WI38 (cell line): ENCODE measurements around the gene AGAP1.

Source experiments
- H3K4me3 ChIP-seq: 2 replicates; pipeline ENCODE4 v1.5.1; 2011; ENCODE audit warnings: low read depth, mild to moderate bottlenecking, control low read depth, low read length
- CTCF ChIP-seq: IDR thresholded peaks from 2 replicates; pipeline ENCODE4 v1.5.1; 2012; ENCODE audit warnings: low read depth, mild to moderate bottlenecking, control low read depth, low read length

Gene AGAP1

GRCh38 chr2:236171181-236171679 lies 677.4 kb downstream of the AGAP1 start:
- H3K4me3 ChIP-seq, result peak overlapping the region; percentile 19
- no peak for TF ChIP-seq CTCF

- no peak for TF ChIP-seq CTCF
- H3K4me3 ChIP-seq, result peak overlapping the region; percentile 19
These were observed 677.9 kb downstream of the AGAP1 start for GRCh38 chr2:236171680-236172254.

GRCh38 chr2:236172255-236173035 lies 678.6 kb downstream of the AGAP1 start:
- TF ChIP-seq CTCF, result no peak
- H3K4me3 ChIP-seq, result peak overlapping the region; percentile 38

- TF ChIP-seq CTCF, result no peak
- peak overlapping the region; percentile 38 for H3K4me3 ChIP-seq
These were observed 679.3 kb downstream of the AGAP1 start for GRCh38 chr2:236173036-236173728.

GRCh38 chr2:236173729-236174607 lies 680.1 kb downstream of the AGAP1 start:
- TF ChIP-seq CTCF, result no peak
- H3K4me3 ChIP-seq, result peak overlapping the region; percentile 38

GRCh38 chr2:236175548-236176150 lies 681.8 kb downstream of the AGAP1 start:
- no peak overlapping the region for H3K4me3 ChIP-seq
- TF ChIP-seq CTCF, result no peak
